Gastrocnemius medialis (tissue), 4 donors: ENCODE measurements around the gene KCNAB2. TPM values are rescaled to one million over a fixed set of nuclear protein-coding genes. Genes with fewer than 3 reads are reported as not detected.

Source experiments
- ATAC-seq, 2 donors: fragments of 150-250 bp; one replicate each; pipeline ENCODE4 v1.9.1; 2016
- DNase-seq, 2 donors: peaks; one replicate each; pipeline ENCODE4 v3.0.0-alpha.2; 2019
- H3K27ac ChIP-seq, 4 donors: fragments of 200-600 bp; sonication (generic); 1 replicate in 1 of 4; 2 replicates in 3 of 4; pipeline ENCODE4 v1.5.1; 2016 to 2018; ENCODE audit warnings: mild to moderate bottlenecking in 2 of 4, moderate library complexity in 1 of 4
- H3K27me3 ChIP-seq, 3 donors: fragments of 200-600 bp; sonication (generic) in 2 of 3; 1 replicate in 1 of 3; 2 replicates in 2 of 3; pipeline versions ENCODE4 v1.5.1 to v1.6.0; 2016 to 2019; ENCODE audit warnings: mild to moderate bottlenecking in 1 of 3, moderate library complexity in 1 of 3
- H3K36me3 ChIP-seq, 2 donors: fragments of 200-600 bp; sonication (generic) in 1 of 2; one replicate each; pipeline ENCODE4 v1.5.1; 2017 to 2018
- H3K4me1 ChIP-seq, 2 donors: fragments of 200-600 bp; sonication (generic) in 1 of 2; one replicate each; pipeline ENCODE4 v1.5.1; 2016 to 2017; ENCODE audit warnings: mild to moderate bottlenecking in 2 of 2
- H3K4me3 ChIP-seq, 4 donors: fragments of 200-600 bp; sonication (generic) in 3 of 4; 1 replicate in 1 of 4; 2 replicates in 3 of 4; pipeline ENCODE4 v1.5.1; 2016 to 2019; ENCODE audit warnings: mild to moderate bottlenecking in 2 of 4
- H3K9me3 ChIP-seq, 3 donors: fragments of 200-600 bp; sonication (generic) in 2 of 3; 1 replicate in 1 of 3; 2 replicates in 2 of 3; pipeline ENCODE4 v1.5.1; 2016 to 2019
- POLR2A ChIP-seq, 2 donors: fragments of 450-650 bp; IDR thresholded peaks; one replicate each; pipeline ENCODE4 v1.6.1; 2017; ENCODE audit warnings: antibody characterized with exemption in 2 of 2, mild to moderate bottlenecking in 2 of 2, moderate library complexity in 2 of 2
- in situ Hi-C, 4 donors: fragments of 200-750 bp; cut with MboI; loops; one replicate each; pipeline versions ENCODE4 v1.15.0 to v1.8.0; 2017; ENCODE audit warnings: low sequenced_read_pairs in 4 of 4
- intact Hi-C: fragments of 100-400 bp; cut with DNase I; formaldehyde crosslinking; loops from one replicate; pipeline ENCODE4 v1.15.1; 2023; ENCODE audit warnings: low total_unique reads
- total RNA-seq, 4 donors: library from RNA; depleted of rRNA; stranded (reverse); fragments of >200 nt; gene quantifications; one replicate each; pipeline versions ENCODE4 v1.1.0 to v1.2.3, GENCODE V29; 2016
- TF ChIP-seq, protein P1 (sequence below), 5 experiments: fragments of 450-650 bp in 3 of 5; fragments of 200-600 bp in 2 of 5; sonication (generic) in 2 of 5; IDR thresholded peaks in 4 of 5; conservative IDR thresholded peaks in 1 of 5; 1 replicate in 4 of 5; 2 replicates in 1 of 5; pipeline ENCODE4 v1.5.1; 2016 to 2019; ENCODE audit warnings: antibody characterized with exemption in 5 of 5, mild to moderate bottlenecking in 3 of 5, moderate library complexity in 3 of 5

KCNAB2 gene
- total RNA-seq, 4 donors from 2014 or later: 2.8 to 7.8 (median 4.5) TPM

DNA sequence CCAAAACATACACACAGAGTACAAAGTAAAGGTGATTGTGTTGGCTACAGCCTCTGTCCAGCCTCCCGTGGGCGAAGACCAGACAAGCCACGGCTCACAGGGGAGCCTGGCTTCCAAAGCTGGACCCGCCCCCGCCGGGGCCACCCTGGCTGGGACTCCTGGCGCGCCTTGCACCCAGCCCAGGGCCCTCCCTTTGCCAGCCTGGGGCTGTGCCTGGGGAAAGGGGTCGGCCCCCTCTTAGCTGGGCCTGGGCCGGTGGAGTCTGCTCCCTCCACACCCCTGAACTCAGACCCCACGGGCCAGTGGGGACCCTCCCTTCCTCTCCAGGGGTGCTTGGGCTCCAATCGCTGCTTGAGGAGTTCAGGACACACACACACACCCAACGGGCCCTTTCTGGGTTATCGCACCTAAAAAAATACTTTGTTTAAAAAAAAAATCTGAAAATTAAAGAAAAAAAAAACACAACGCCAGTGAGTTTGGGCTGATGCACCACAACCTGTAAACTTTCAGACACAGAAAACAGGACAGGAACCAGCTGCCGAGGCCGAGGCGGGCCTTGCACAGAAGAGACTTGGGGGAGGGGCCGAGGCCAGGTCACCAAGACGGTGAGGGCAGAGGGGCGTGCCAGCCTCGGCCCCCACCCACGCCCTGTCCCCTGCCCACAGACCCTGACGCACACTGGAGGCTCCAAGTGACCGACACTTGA, 56.3 kb downstream of the KCNAB2 start:
- no peak overlapping the region for H3K27ac ChIP-seq
- H3K9me3 ChIP-seq: no peaks in the 10 kb centered on the region
- H3K27me3 ChIP-seq: peaks cover 10 to 21% (median 11%) of the 10 kb centered on the region in 3 donors
- no peak overlapping the region for H3K4me3 ChIP-seq
- ATAC-seq (no peak), DNase-seq (no peak)
- intact Hi-C loops (no loop called here), in situ Hi-C loops (no loop called here)
- TF ChIP-seq, protein P1, sequence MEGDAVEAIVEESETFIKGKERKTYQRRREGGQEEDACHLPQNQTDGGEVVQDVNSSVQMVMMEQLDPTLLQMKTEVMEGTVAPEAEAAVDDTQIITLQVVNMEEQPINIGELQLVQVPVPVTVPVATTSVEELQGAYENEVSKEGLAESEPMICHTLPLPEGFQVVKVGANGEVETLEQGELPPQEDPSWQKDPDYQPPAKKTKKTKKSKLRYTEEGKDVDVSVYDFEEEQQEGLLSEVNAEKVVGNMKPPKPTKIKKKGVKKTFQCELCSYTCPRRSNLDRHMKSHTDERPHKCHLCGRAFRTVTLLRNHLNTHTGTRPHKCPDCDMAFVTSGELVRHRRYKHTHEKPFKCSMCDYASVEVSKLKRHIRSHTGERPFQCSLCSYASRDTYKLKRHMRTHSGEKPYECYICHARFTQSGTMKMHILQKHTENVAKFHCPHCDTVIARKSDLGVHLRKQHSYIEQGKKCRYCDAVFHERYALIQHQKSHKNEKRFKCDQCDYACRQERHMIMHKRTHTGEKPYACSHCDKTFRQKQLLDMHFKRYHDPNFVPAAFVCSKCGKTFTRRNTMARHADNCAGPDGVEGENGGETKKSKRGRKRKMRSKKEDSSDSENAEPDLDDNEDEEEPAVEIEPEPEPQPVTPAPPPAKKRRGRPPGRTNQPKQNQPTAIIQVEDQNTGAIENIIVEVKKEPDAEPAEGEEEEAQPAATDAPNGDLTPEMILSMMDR (IDR thresholded peaks at IDR 0.05 in 4 of 5, conservative IDR thresholded peaks at IDR 0.05 in 1 of 5): no peak
- no peak for TF ChIP-seq POLR2A (IDR thresholded peaks at IDR 0.05)
- no peaks in the 10 kb centered on the region for H3K4me1 ChIP-seq
- no peaks in the 10 kb centered on the region for H3K36me3 ChIP-seq

DNA sequence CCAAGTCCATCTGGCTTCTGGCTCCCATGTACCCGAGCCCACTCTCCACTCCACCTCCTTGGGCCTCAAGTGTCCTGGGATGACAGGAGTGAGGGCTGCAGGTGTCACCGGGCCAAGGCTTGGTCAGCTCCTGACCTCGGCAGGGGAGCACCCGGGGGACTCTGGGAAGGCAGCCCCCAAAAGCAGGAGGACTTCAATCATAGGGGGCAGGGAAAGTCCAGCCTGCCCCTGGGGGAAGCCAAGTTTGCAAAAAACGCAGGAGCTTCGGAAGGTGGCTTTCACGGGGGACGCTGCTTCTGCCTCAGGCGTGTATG, 56.8 kb downstream of the KCNAB2 start:
- ATAC-seq: no peak
- intact Hi-C loops (no loop called here), in situ Hi-C loops (no loop called here)
- Histone ChIP-seq H3K4me1 (no peaks in the 10 kb centered on the region), H3K27me3 (peaks cover 10 to 21% (median 11%) of the 10 kb centered on the region in 3 donors), H3K9me3 (no peaks in the 10 kb centered on the region), H3K27ac (no peak overlapping the region), H3K36me3 (no peaks in the 10 kb centered on the region), H3K4me3 (no peak overlapping the region)
- no peak for DNase-seq
- no peak for TF ChIP-seq POLR2A (IDR thresholded peaks at IDR 0.05)
- TF ChIP-seq, protein P1 (IDR thresholded peaks at IDR 0.05 in 4 of 5, conservative IDR thresholded peaks at IDR 0.05 in 1 of 5): no peak

DNA sequence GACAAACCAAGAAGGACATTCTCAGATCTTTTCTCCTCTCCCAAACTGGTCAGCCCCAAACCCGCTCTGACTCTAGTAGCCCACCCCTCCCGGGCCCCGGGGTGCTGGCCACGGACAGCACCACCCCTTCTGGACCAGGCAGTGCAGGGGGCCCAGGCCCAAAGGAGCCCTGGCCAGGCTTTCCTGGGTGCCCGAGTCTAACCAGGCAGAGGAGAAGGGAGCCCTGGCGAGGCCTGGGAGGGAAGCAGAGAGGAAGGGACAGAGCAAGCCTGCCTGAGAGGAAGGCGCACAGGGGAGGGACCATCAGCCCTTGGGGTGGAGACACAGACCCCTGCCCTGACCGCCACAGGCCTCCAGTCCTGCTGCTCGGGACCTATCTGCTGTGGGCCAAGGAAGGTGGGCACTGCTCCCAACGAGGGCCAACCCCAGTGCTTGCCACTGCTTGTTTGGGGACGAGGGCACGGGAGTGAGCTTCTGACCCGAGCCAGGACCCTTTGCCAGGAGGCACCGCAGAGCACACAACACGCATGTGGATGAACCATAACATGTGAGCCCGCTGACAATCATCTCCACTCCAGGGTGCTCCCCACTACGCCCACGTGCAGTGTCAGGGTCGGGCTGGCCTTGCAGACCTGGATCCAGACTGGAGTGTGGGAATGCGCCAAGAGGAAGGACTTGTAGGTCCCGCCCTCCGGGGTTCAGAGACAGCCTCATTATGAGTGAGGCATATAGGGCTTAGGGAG, 57.6 kb downstream of the KCNAB2 start:
- H3K9me3 ChIP-seq: no peaks in the 10 kb centered on the region
- no peaks in the 10 kb centered on the region for H3K36me3 ChIP-seq
- in situ Hi-C loops: no loop called here
- ATAC-seq: no peak
- peaks cover 10 to 21% (median 11%) of the 10 kb centered on the region in 3 donors for H3K27me3 ChIP-seq
- H3K27ac ChIP-seq: no peak overlapping the region
- TF ChIP-seq POLR2A (IDR thresholded peaks at IDR 0.05): no peak
- TF ChIP-seq, protein P1 (IDR thresholded peaks at IDR 0.05 in 4 of 5, conservative IDR thresholded peaks at IDR 0.05 in 1 of 5): no peak
- no peaks in the 10 kb centered on the region for H3K4me1 ChIP-seq
- intact Hi-C loops: no loop called here
- no peak for DNase-seq
- H3K4me3 ChIP-seq: no peak overlapping the region

DNA sequence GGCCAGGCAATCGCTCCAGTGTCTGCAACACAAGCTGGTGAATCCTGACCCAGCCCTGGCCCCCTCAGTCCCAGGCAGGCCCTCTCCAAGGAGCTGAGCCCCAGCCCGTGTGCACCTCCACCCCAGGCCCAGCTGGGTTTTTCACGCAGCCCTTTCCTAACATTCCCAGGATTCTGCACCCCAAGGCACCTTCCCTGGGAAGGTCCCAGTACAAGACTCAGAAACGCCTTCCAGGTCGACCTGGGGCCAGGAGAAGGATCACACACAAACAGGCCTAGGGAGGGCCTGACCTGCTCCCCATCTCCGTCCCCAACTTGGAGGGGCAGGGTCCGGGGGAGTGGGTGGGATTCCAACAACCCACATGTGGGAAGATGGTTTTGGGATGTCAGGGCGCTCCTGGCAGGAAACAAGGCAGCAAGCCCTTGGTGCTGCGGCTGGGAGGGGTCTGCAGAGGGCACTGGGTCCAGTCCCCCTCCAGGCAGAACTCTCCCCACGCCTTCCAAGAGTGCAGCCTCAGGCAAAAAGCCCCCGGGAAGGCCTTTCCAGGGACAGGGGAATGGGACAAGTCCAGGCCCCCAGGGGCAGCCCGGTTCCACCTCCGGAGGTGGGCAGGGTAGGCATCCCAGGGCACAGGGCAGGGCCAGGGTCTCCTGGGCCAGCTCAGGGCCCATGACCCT, 58.3 kb downstream of the KCNAB2 start:
- Histone ChIP-seq H3K27ac (no peak overlapping the region), H3K9me3 (no peaks in the 10 kb centered on the region), H3K4me3 (no peak overlapping the region), H3K27me3 (peaks cover 10 to 26% (median 11%) of the 10 kb centered on the region in 3 donors), H3K36me3 (no peaks in the 10 kb centered on the region), H3K4me1 (no peaks in the 10 kb centered on the region)
- ATAC-seq (no peak), DNase-seq (no peak)
- TF ChIP-seq, protein P1 (IDR thresholded peaks at IDR 0.05 in 4 of 5, conservative IDR thresholded peaks at IDR 0.05 in 1 of 5): no peak
- no peak for TF ChIP-seq POLR2A (IDR thresholded peaks at IDR 0.05)
- in situ Hi-C loops: no loop called here
- intact Hi-C loops: no loop called here
